NCI-H1436 treated with DMSO at 0.1 percent for 48 hours (cell line): ENCODE results near the gene PLAC1.

ENCODE experiments used
- DNase-seq: peaks from one replicate; lab custom pipeline; 2025; lab: John Stamatoyannopoulos, UW

The PLAC1 gene

GRCh38 chrX:134543288-134543687, 115.0 kb downstream of the PLAC1 start:
- DNase-seq: no peak

- DNase-seq: peak; percentile 42
These were observed 115.8 kb downstream of the PLAC1 start for GRCh38 chrX:134542485-134542884.

DNA sequence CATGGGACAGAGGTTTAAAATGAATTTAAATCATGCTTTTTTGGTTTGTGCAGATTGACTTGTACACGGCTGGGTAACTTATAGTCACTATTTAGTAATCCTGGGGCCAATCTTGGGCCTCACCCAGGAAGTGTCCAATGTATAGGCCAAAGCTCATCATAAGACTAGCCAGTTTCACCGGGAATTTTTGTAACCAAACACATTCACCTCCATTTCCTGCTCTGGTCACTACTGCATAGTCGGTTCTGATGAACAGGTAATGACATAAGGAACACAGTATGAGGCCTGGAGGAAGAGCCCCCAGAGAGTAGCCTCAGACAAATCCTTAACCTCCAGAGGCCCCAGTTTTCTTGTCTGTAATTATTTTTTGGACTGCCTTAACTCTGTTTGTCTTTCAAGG, 116.4 kb downstream of the PLAC1 start:
- no peak for DNase-seq

GRCh38 chrX:134538316-134538715, 120.0 kb downstream of the PLAC1 start:
- DNase-seq: no peak

DNA sequence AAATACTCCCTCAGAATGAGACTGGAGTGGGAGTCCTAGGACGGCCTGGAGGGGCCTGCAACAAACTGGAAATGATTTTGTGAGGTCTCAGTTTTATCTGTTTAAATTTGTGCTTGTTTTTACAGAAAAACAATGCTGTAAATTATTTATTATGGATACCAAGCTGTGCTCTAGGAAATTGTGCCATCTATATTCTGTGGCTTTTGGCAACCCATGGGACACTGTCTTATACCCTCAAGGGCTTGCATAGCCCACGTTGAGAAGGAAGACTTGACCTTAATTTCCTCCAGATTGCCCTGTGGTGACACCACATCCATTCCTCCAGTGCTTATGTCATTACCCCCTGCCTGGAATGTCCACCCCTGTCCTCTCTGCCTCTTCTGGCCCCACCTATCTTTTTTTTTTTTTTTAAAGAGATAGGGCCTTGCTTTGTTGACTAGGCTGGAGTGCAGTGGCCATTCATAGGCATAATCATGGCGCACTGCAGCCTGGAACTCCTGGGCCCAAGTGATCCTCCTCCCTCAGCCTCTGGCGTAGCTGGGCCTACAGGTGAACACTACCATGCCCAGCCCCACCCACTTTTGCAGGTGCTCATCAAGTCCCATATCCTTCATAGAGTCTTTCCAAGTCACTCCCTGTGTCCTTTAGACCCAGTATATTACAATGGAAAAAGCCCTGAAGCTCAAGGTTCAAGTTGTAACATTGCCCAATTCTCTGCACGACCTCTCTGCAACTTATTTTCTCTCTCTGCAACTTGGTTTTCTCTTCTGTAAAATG, 120.9 kb downstream of the PLAC1 start:
- DNase-seq: no peak

GRCh38 chrX:134533952-134534351, 124.3 kb downstream of the PLAC1 start:
- no peak for DNase-seq

- no peak for DNase-seq
These were observed 124.9 kb downstream of the PLAC1 start for GRCh38 chrX:134533352-134533751.

GRCh38 chrX:134530845-134531244, 127.4 kb downstream of the PLAC1 start:
- DNase-seq: no peak

DNA sequence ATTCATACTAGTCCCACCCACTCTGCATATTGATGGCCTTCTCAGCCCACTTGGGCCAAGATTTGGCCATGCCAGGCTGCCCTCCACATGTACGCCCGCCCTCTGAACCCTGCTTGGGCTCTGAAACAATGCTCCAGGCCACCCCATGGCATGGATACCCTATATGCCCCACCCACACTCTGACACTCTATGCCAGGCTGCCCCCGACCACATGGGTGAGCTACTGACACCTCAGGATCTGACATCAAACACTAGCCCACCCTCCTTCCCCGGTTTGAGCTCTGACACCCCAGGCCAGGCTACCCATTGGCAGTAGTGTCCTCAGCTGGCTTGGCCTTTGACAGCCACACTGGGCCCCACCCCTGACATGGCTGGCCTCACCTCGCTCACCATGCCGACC, 128.8 kb downstream of the PLAC1 start:
- DNase-seq: no peak

DNA sequence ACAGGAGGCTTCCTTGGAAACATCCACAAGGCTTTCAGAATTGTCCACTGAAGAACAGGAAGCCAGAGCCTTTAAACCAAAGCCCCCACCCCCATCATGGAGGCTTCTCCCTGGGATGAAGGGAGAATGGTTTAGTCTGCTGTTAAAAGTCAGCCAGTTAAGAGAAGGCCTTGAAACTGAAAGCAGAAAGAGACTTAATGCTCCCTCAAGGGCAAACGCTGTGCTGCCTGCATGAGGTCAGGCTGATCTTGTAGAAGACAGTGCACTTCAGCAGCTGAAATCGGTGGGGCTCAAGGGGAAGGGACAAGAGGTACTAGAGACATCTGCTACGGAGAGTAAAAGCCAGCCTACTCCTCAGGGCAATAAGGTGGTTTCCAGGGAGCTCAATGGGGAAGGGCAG, 129.3 kb downstream of the PLAC1 start:
- DNase-seq: no peak

DNA sequence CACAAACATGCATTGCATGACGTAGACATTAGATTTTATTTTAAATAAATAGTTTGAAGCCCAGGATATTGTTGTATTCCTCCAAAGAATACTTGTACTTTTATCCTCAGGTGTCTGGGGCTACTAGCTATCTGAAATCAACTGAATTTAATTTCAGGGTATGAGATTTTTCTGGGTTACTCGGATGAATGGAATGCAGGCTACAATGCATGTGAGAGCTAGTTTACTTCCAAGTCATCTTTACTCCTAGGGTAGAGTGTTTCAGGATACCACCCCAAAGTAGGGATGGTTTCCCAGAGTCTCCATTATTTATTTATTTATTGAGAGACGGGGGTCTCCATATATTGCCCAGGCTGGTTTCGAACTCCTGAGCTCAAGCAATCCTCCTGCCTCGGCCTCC, 131.9 kb downstream of the PLAC1 start:
- no peak for DNase-seq

DNA sequence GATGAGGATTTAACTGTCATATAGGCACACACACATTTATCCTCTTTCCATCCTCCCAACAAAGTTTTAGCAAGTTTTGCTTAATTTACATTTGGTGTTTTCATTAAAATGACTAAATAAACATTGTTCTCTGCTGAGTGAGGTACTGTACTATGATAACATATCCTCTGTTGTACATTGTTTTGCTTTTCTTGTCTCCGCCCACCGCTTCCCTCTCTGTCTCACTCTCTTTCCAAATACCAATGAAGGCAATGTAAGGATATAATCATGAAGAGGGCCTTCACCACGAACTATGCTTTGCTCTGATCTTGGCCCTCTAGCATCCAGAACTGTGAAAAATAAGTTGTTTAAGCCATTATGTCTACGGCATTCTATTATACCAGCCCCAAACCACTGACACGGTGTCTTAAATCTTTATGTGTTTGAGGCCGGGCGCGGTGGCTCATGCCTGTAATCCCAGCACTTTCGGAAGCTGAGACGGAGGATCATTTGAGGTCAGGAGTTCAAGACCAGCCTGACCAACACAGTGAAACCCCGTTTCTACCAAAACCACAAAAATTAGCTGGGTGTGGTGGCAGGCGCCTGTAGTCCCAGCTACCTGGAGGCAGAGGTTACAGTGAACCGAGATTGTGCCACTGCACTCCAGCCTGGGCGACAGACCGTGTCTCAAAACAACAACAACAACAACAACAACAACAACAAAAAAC, 133.0 kb downstream of the PLAC1 start:
- no peak for DNase-seq

DNA sequence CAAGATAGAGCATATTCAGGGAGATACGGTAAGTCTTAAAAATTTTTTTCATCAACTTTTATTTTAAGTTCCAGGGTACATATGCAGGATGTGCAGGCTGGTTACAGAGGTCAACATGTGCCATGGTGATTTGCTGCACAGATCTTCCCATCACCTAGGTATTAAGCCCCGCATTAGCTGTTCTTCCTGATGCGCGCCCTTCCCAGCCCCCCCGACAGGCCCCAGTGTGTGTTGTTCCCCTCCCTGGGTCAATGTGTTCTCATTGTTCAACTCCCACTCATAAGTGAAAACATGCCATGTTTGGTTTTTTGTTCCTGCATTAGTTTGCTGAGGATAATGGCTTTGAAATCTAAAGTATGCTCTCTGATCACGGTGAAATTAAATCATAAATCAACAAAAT, 134.1 kb downstream of the PLAC1 start:
- DNase-seq: no peak

GRCh38 chrX:134520860-134521390, 137.3 kb downstream of the PLAC1 start:
- DNase-seq: no peak
